Myometrial cell (primary cell): Measurements from ENCODE around the gene SGSM1. TPM values are rescaled to one million over a fixed set of nuclear protein-coding genes. Genes with fewer than 3 reads are reported as not detected.

Source experiments
- total RNA-seq: library from RNA; depleted of rRNA; stranded (reverse); fragments of >200 nt; gene quantifications from 2 replicates; pipeline ENCODE4 v1.2.3, GENCODE V29; 2015

The SGSM1 gene
- total RNA-seq, result under 0.01 TPM in 1 of 2 replicates, not detected in the other

GRCh38 chr22:24805790-24806662 lies at the start of gene SGSM1:
SGSM1 (plus strand) TSS chr22:24806211; CDS start chr22:24806326, 115 bp downstream.

GRCh38 chr22:24951942-24952836 lies 146.2 kb downstream of the SGSM1 start, which contains the start of gene KIAA1671:
KIAA1671 (plus strand) TSS chr22:24952716; CDS start chr22:25028000, 75,284 bp downstream.

Other genes with a start within 250 kb of the SGSM1 start
- gene LRRC75B, start 213.1 kb upstream of the SGSM1 start, total RNA-seq, result 6.1 and 10.5 TPM in 2 replicates
- gene GGT1, start 203.0 kb upstream of the SGSM1 start, total RNA-seq, result 1.2 and 10.1 TPM in 2 replicates
- under 0.01 TPM in 1 of 2 replicates, not detected in the other for gene PIWIL3, start 31.5 kb upstream of the SGSM1 start, total RNA-seq
- gene LHFPL7, start 140.5 kb downstream of the SGSM1 start, total RNA-seq, result not detected in 2 replicates
- 0.35 and 1.2 TPM in 2 replicates for gene KIAA1671, start 146.5 kb downstream of the SGSM1 start, total RNA-seq